ENCODE data around the gene SLC36A4.
"Not testable (repeated sequence)": the region's sequence is repeated elsewhere in the genome, so short reads cannot be mapped to it uniquely, and the experiment has no call there.

The SLC36A4 gene

DNA sequence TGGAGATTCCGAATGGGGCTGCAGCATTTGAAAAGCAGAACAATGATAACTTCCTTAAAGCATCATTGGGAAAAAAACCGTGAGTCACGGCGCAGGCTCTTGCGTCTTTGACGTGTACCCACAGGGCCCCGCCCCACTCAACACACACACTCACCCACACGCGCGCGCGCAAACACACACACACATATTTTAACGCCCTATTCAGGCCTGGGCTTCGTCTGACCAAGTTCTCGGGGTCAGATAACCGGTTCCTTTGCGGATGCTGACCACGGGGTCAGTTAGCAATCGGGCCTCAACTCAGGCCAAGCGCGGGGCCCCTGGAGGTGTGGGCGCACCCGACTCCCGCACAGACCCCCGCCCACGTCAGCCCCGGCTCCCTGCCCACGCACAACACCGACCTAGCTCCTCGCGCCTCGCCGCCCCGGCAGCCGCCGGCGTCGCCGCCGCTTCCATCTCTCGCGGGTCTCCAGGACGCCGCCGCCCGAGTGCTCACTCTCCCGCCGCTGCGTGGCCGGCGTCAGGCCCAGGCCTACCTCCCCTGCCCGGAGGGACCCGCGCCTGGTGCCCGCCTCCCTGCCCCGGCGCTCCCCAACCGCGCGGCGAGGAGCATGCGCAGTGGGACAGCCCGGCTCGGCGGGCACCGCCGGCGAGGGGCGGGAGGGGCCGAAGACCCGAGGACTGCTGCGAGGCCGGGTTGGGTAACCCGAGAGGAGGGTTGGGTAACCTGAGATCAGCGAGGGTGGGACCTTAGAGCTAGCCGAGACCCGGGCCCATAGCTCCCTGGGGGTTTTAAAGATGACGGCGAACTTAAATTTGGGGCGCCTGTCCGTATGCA, at the start of gene SLC36A4:
Gene SLC36A4 (minus strand): TSS at position 612 of the 835 bp plus-strand sequence. CDS start 159 bp downstream, at position 453.
- DNase-seq (ENCODE audit: low read depth), result peak; percentile 83

GRCh38 chr11:93246790-93247189, 49.0 kb upstream of the SLC36A4 start:
- not testable (repeated sequence) for DNase-seq (ENCODE audit: low read depth)

DNA sequence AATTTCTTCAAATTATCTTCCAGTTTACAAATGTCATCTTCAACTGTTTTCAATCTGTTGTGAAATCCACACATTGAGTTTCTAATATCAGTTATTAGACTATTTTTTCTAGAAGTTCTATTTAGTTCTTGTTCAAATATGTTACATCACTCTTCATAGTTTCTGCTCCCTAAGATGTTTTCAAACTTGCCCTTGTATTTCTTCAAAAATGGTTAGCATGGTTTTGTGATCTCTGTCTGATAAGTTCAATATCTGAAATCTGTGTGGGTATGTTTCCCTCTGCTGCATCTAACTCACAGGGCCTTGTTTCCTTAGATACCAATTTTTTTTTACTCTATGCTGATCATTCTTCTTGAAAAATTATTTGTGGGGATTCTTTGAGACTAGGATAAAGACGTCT, 46.2 kb upstream of the SLC36A4 start:
- DNase-seq (ENCODE audit: low read depth), result no peak

- no peak for DNase-seq (ENCODE audit: low read depth)
Measured at GRCh38 chr11:93239966-93240365, 42.2 kb upstream of the SLC36A4 start.

DNA sequence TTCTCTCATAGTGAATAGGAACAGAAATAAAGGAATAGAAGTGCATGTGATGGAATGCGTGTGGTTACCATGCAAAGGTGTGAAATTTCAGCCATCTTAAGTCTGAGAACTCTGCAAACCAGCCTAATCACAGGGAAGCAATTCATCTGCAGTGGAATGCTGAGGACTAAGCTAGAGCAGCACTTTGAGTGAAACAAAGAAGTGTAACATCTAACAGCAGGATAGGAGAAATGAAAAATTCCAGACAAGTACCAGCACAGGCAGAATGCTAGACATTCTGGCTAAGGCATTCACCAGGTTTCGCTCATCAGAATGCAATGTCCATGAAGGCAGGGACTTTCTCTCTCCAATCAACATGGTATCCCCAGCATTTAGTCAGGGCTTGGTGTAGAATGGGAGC, 41.2 kb upstream of the SLC36A4 start:
- DNase-seq (ENCODE audit: low read depth), result no peak

DNA sequence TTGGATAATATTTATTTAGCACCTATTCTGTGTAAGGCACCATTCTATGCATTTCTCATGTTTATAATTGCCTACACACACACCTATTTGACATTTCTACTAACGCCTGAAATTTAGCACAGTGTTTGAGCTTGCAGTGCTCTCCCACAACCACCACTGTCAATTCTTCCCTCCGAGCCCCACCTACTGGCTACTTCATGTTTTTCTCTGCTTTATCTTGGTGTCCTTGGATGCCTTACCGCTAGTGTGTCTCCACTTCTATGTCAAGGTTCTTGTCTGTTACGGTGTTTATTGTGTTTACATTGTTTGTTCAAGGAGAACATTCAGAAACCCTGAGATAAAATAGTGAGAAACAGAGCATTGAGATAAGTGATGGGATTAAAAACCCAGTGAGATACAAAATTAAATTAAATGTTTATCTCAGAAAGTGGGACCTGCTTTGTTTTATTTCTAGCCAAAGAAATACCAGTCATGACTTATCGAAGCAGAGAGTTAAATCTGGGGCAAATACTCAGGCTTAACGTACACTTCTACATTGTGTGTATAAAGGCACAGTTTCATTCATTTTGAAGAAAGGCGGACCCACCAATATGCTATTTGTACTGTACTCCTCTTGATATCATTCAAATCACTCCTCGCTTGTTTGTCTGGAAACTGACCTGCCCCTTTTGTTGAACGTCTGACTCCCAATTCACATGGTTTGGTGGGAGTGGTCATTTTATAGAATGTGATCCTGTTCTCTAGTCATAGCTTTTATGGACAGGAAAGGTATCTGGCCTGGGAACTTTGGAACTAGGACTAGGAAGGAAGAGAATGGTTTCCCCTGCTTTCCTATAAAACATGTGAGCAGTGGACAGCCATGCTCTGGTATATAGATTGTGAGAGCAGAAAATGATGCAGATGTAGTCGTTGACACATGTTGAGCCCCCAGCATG, 39.2 kb upstream of the SLC36A4 start:
- no peak for DNase-seq (ENCODE audit: low read depth)

- DNase-seq (ENCODE audit: low read depth), result peak; percentile 36
Measured at GRCh38 chr11:93234602-93235207, 36.9 kb upstream of the SLC36A4 start.

DNA sequence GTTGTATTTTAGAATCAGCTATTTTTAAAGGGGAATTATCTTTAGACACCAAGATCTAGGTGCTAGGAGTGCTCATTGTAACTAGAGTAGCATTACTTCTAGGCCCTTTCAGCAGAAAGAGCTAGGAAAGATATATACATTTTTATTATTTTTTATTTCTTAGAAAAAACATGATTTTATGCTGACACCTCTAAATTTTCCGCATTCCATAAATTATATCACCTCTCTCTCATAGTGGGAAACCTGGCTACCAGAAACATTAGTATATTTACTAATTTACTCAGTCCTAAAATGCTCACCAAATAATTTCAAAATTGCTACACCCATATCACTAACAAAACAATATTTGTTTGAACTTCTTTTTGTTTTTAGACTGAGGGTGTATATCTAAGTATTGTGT, 32.1 kb upstream of the SLC36A4 start:
- no peak for DNase-seq (ENCODE audit: low read depth)

GRCh38 chr11:93225662-93226061, 27.9 kb upstream of the SLC36A4 start:
- DNase-seq (ENCODE audit: low read depth), result no peak

DNA sequence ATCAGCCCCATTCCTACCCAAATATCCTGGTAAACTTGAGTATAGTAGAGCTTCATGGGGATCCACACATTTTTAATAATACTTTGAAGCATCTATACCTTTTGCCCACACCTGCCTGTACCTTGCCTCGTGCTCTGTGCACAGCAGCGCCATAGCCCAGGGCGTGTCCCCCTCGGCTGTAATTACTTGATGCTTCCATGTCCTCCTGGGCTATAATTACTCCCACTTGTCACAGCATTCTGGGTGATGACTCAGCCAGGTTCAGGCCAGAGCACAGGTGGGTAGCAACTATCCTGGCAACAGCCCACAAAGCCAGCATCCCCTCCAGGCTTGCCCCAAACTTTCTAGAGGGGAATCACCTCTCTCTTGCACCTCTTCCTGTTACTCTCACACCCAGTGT, 23.7 kb upstream of the SLC36A4 start:
- DNase-seq (ENCODE audit: low read depth), result no peak

- DNase-seq (ENCODE audit: low read depth), result no peak
Measured at GRCh38 chr11:93220078-93220477, 22.3 kb upstream of the SLC36A4 start.

GRCh38 chr11:93219440-93219839, 21.6 kb upstream of the SLC36A4 start:
- DNase-seq (ENCODE audit: low read depth), result no peak

- no peak for DNase-seq (ENCODE audit: low read depth)
Measured at GRCh38 chr11:93216511-93217101, 18.8 kb upstream of the SLC36A4 start.

DNA sequence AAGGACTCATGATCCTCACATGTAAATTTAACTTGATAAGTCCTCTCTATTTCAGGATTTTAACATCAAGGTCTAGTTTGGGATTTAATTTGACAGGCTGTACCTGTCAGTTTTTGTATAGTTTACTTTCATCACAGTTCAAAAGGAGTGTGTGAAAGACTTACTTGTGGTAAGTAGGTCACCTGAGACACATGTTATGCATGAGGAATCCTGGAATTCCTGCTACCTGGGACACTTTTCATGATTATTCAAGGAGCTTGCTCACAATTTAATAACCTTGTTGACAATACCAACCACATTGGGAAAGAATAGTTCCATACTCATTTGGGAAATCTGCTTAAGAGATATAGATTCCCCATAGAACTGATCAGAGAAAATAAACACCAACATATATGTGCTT, 15.8 kb upstream of the SLC36A4 start:
- no peak for DNase-seq (ENCODE audit: low read depth)

DNA sequence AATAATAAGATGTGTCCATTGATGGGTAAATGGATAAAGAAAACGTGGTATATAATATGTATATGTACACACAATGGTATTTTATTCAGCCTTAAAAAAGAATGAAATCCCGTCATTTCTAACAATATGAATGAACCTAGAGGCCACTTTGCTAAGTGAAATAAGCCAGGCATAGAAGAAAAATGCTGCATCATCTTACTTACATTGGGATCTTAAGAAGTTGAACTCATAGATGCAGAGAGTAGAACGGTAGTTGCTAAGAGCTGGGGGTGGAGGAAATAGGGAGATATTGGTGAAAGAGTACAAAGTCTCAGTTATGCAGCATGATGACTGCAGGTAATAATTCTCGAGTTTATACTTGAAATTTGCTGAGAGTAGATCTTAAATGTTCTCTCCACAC, 14.3 kb upstream of the SLC36A4 start:
- no peak for DNase-seq (ENCODE audit: low read depth)

- no peak for DNase-seq (ENCODE audit: low read depth)
Measured at GRCh38 chr11:93209466-93209865, 11.7 kb upstream of the SLC36A4 start.

- no peak for DNase-seq (ENCODE audit: low read depth)
Measured at GRCh38 chr11:93208663-93209270, 11.0 kb upstream of the SLC36A4 start.

DNA sequence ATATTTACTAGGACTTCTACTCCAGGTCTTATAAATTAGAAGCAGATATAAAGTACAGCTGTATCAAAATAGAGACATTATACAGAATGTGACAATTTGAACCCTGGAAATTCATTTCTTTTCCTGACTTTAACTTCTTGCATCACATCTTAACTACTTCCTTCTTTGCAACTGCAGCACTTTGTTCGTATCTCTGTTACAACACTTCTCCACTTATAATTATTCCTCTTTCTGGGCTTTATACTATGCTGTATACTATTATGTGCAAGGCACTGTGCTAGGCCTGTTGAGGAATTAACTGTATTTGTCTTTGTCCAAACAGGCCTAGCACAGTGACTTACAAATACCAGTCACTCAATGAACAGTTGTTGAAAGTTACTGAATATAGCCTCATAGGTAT, 1.8 kb upstream of the SLC36A4 start:
- DNase-seq (ENCODE audit: low read depth), result no peak

DNA sequence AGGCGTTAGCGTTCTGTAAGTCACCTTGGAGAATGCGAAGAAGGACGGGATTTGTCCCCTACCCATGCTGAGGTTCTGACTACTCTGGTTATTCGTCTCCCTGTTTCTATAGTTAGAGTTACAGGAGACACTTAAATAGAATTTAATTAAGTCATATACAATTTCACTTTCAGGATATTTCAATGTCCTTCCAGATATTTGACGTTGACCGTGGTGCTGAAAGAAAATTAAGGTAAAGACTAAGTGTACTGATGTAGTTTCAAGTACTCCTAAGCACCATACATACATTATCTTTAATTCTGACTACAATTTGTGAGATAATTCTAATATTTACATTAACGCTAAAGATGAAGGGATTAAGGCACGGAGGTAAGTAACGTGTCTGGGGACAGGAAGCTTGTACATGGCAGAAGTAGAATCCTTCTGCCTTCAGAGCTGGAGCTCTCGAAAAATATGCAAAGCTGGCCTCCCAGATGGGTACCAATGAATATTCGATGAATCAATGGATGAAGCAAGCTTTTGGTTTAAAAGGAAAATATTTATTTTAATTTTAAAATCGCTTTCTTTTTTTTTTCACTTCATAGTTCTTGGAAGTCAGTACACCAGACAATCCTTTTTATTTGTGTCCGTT, 539 bp upstream of the SLC36A4 start:
- no peak for DNase-seq (ENCODE audit: low read depth)

DNA sequence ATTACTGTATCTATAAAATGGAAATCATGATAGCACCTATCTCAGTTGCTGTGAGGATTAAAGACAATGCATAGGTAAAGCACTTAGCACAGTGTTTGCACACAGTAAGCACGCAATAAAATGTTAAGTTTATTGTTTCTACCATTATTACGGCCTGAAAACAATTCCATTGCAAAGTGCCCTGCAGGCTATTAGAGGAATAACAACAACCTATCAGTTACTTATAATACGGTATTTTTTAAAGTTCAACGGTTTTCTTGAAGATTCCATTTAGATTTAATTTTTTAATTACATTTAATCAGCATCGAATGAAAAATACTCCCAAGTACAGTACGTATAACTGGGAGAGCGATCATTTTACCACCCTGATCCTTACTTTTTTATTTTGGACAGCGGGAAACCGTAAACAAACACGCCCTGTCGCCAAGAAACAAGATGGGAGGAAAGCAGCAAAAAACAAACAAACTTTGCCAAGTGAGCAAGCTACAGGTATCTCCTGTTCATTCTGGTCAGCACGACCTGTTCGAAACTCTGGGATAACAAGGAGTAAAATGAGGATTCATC, 893 bp downstream of the SLC36A4 start:
- DNase-seq (ENCODE audit: low read depth), result no peak
